Measurements from ENCODE around the gene STXBP6.

The STXBP6 gene

DNA sequence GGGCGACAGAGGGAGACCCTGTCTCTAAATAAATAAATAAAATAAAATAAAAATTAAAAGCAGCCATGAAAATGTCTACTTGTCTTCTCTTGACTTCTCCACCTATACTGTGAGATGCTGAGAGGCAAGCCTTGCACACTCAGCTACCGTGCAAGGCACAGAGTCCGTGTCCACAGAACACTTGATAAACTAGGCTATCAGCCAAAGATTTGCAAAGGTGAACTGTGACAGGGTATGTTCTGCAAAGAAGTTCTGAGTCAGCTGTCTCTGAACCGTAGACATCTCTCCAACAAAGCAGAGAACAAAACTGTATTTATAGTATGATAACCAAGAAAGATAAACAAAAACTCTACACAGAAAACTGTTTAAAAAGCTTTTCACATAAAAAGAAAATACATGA is 35.5 kb downstream of the STXBP6 start:
- Histone ChIP-seq H3K4me1 (ENCODE audit: control insufficient read depth, insufficient read depth, low read length) (peaks cover 17% of the 10 kb centered on the region), H3K4me3 (ENCODE audit: low read depth, low read length) (no peak overlapping the region), H3K36me3 (ENCODE audit: control insufficient read depth in 2 of 2, insufficient read depth in 1 of 2, low read length in 2 of 2) (no peaks in the 10 kb centered on the region), H3K9me3 (ENCODE audit: control insufficient read depth, insufficient read depth, low read depth, low read length) (no peaks in the 10 kb centered on the region), H3K27ac (ENCODE audit: extremely low read depth, low read depth, low read length) (no peak overlapping the region)
- POLR2A ChIA-PET = no interaction called here
- CTCF ChIA-PET = no interaction called here
- TF ChIP-seq ZNF623 (tag by site-specific recombination; IDR thresholded peaks at IDR 0.05) (no peak), ZNF654 (tag by site-specific recombination; IDR thresholded peaks at IDR 0.05; ENCODE audit: low read depth) (no peak), ZNF558 (tag by site-specific recombination; IDR thresholded peaks at IDR 0.05) (no peak), ZBTB21 (tag by site-specific recombination; IDR thresholded peaks at IDR 0.05) (no peak), ZNF248 (tag by site-specific recombination; IDR thresholded peaks at IDR 0.05) (no peak), ZNF664 (tag by site-specific recombination; IDR thresholded peaks at IDR 0.05) (no peak), ZNF843 (tag by site-specific recombination; IDR thresholded peaks at IDR 0.05) (no peak), ZNF701 (tag by site-specific recombination; IDR thresholded peaks at IDR 0.05) (no peak), ZNF239 (tag by site-specific recombination; IDR thresholded peaks at IDR 0.05) (no peak), EGR2 (tag by site-specific recombination; IDR thresholded peaks at IDR 0.05; ENCODE audit: low read depth) (no peak), ZNF404 (tag by site-specific recombination; IDR thresholded peaks at IDR 0.05) (no peak), ZNF174 (tag by site-specific recombination; IDR thresholded peaks at IDR 0.05) (no peak), ZNF423 (tag by site-specific recombination; IDR thresholded peaks at IDR 0.05) (no peak)
- TF ChIP-seq, protein P1, sequence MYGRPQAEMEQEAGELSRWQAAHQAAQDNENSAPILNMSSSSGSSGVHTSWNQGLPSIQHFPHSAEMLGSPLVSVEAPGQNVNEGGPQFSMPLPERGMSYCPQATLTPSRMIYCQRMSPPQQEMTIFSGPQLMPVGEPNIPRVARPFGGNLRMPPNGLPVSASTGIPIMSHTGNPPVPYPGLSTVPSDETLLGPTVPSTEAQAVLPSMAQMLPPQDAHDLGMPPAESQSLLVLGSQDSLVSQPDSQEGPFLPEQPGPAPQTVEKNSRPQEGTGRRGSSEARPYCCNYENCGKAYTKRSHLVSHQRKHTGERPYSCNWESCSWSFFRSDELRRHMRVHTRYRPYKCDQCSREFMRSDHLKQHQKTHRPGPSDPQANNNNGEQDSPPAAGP (tag by site-specific recombination; IDR thresholded peaks at IDR 0.05) = no peak

DNA sequence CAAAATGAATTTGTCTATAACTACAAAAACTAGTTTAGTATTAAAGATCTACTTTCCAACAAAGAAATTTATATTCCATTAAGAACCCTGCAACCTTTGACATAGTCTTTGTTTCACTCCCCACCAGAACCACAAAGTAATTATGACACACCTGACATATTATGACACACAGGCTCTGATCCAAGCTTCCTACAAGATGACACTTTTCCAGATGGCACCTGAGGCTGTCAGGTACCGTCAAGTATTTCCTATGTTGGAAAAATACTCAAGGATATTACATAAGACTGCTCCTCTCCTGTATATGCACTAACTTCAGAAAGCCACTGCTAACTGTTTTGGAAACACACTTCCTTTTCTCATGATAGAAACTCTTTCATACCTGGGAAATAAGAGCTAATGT is 38.9 kb downstream of the STXBP6 start:
- H3K9me3 ChIP-seq (ENCODE audit: control insufficient read depth, insufficient read depth, low read depth, low read length) = no peaks in the 10 kb centered on the region
- ChIA-PET CTCF (interaction anchor here (0.6 to 1.0 kb wide), 2 partner anchors 39 to 192 kb away, joined by 3 to 5 read pairs; no protein-coding TSS in a partner anchor), POLR2A (no interaction called here)
- TF ChIP-seq GLIS1 (tag by site-specific recombination; IDR thresholded peaks at IDR 0.05) (no peak), SCRT2 (tag by site-specific recombination; IDR thresholded peaks at IDR 0.05) (no peak), ZNF544 (tag by site-specific recombination; IDR thresholded peaks at IDR 0.05) (no peak), ZNF549 (tag by site-specific recombination; IDR thresholded peaks at IDR 0.05) (no peak), ZNF654 (tag by site-specific recombination; IDR thresholded peaks at IDR 0.05; ENCODE audit: low read depth) (no peak)
- TF ChIP-seq, protein P2, sequence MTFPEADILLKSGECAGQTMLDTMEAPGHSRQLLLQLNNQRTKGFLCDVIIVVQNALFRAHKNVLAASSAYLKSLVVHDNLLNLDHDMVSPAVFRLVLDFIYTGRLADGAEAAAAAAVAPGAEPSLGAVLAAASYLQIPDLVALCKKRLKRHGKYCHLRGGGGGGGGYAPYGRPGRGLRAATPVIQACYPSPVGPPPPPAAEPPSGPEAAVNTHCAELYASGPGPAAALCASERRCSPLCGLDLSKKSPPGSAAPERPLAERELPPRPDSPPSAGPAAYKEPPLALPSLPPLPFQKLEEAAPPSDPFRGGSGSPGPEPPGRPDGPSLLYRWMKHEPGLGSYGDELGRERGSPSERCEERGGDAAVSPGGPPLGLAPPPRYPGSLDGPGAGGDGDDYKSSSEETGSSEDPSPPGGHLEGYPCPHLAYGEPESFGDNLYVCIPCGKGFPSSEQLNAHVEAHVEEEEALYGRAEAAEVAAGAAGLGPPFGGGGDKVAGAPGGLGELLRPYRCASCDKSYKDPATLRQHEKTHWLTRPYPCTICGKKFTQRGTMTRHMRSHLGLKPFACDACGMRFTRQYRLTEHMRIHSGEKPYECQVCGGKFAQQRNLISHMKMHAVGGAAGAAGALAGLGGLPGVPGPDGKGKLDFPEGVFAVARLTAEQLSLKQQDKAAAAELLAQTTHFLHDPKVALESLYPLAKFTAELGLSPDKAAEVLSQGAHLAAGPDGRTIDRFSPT (tag by site-specific recombination; IDR thresholded peaks at IDR 0.05) = no peak
- TF ChIP-seq, protein P3, sequence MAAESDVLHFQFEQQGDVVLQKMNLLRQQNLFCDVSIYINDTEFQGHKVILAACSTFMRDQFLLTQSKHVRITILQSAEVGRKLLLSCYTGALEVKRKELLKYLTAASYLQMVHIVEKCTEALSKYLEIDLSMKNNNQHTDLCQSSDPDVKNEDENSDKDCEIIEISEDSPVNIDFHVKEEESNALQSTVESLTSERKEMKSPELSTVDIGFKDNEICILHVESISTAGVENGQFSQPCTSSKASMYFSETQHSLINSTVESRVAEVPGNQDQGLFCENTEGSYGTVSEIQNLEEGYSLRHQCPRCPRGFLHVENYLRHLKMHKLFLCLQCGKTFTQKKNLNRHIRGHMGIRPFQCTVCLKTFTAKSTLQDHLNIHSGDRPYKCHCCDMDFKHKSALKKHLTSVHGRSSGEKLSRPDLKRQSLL (tag by site-specific recombination; IDR thresholded peaks at IDR 0.05) = no peak
- H3K4me1 ChIP-seq (ENCODE audit: control insufficient read depth, insufficient read depth, low read length) = peaks cover 32% of the 10 kb centered on the region
- no peak overlapping the region for H3K4me3 ChIP-seq (ENCODE audit: low read depth, low read length)
- no peak overlapping the region for H3K27ac ChIP-seq (ENCODE audit: extremely low read depth, low read depth, low read length)
- H3K36me3 ChIP-seq (ENCODE audit: control insufficient read depth in 2 of 2, insufficient read depth in 1 of 2, low read length in 2 of 2) = no peaks in the 10 kb centered on the region

DNA sequence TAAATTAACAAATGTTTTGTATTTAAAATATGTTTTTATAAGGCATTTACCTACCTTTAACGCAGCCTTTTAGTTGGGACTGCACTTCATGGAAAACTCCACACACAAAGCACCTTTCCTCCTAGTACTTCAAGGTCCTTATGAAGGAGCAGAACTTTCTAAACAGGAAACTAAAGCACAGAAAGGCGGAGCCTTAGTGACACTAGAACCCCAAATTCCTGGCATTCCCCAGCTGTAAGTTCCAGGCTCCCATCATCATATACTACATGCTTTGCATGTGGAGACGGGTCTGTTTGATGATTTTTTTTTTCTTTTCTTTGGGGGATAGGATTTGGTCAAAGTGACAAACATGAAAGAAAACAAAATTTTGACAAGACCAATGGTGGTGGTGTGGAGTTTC is 39.5 kb downstream of the STXBP6 start:
- Histone ChIP-seq H3K27ac (ENCODE audit: extremely low read depth, low read depth, low read length) (no peak overlapping the region), H3K4me1 (ENCODE audit: control insufficient read depth, insufficient read depth, low read length) (peaks cover 32% of the 10 kb centered on the region), H3K9me3 (ENCODE audit: control insufficient read depth, insufficient read depth, low read depth, low read length) (no peaks in the 10 kb centered on the region), H3K36me3 (ENCODE audit: control insufficient read depth in 2 of 2, insufficient read depth in 1 of 2, low read length in 2 of 2) (no peaks in the 10 kb centered on the region), H3K4me3 (ENCODE audit: low read depth, low read length) (no peak overlapping the region)
- ChIA-PET POLR2A (no interaction called here), CTCF (interaction anchor here (1.0 kb wide), 1 partner anchor 204 kb away, joined by 3 read pairs; no protein-coding TSS in a partner anchor)
- TF ChIP-seq, protein P4, sequence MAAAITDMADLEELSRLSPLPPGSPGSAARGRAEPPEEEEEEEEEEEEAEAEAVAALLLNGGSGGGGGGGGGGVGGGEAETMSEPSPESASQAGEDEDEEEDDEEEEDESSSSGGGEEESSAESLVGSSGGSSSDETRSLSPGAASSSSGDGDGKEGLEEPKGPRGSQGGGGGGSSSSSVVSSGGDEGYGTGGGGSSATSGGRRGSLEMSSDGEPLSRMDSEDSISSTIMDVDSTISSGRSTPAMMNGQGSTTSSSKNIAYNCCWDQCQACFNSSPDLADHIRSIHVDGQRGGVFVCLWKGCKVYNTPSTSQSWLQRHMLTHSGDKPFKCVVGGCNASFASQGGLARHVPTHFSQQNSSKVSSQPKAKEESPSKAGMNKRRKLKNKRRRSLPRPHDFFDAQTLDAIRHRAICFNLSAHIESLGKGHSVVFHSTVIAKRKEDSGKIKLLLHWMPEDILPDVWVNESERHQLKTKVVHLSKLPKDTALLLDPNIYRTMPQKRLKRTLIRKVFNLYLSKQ (tag by site-specific recombination; IDR thresholded peaks at IDR 0.05; ENCODE audit: borderline replicate concordance) = no peak
- TF ChIP-seq, protein P5, sequence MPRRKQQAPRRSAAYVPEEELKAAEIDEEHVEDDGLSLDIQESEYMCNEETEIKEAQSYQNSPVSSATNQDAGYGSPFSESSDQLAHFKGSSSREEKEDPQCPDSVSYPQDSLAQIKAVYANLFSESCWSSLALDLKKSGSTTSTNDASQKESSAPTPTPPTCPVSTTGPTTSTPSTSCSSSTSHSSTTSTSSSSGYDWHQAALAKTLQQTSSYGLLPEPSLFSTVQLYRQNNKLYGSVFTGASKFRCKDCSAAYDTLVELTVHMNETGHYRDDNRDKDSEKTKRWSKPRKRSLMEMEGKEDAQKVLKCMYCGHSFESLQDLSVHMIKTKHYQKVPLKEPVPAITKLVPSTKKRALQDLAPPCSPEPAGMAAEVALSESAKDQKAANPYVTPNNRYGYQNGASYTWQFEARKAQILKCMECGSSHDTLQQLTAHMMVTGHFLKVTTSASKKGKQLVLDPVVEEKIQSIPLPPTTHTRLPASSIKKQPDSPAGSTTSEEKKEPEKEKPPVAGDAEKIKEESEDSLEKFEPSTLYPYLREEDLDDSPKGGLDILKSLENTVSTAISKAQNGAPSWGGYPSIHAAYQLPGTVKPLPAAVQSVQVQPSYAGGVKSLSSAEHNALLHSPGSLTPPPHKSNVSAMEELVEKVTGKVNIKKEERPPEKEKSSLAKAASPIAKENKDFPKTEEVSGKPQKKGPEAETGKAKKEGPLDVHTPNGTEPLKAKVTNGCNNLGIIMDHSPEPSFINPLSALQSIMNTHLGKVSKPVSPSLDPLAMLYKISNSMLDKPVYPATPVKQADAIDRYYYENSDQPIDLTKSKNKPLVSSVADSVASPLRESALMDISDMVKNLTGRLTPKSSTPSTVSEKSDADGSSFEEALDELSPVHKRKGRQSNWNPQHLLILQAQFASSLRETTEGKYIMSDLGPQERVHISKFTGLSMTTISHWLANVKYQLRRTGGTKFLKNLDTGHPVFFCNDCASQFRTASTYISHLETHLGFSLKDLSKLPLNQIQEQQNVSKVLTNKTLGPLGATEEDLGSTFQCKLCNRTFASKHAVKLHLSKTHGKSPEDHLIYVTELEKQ (tag by site-specific recombination; IDR thresholded peaks at IDR 0.05; ENCODE audit: borderline replicate concordance) = no peak

All from HEK293 (cell line).